ENCODE measurements around the gene PRKCA.

- TF ChIP-seq, protein P1, sequence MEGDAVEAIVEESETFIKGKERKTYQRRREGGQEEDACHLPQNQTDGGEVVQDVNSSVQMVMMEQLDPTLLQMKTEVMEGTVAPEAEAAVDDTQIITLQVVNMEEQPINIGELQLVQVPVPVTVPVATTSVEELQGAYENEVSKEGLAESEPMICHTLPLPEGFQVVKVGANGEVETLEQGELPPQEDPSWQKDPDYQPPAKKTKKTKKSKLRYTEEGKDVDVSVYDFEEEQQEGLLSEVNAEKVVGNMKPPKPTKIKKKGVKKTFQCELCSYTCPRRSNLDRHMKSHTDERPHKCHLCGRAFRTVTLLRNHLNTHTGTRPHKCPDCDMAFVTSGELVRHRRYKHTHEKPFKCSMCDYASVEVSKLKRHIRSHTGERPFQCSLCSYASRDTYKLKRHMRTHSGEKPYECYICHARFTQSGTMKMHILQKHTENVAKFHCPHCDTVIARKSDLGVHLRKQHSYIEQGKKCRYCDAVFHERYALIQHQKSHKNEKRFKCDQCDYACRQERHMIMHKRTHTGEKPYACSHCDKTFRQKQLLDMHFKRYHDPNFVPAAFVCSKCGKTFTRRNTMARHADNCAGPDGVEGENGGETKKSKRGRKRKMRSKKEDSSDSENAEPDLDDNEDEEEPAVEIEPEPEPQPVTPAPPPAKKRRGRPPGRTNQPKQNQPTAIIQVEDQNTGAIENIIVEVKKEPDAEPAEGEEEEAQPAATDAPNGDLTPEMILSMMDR (IDR thresholded peaks at IDR 0.05; ENCODE audit: low read depth, low read length): no peak
- no peak for TF ChIP-seq POLR2A (IDR thresholded peaks at IDR 0.05; ENCODE audit: extremely low read depth, insufficient read length)
Measured at GRCh38 chr17:66270106-66270505, 32.3 kb upstream of the PRKCA start.

All from NB4 (cell line).